Stimulated activated CD8-positive, alpha-beta memory T cell treated with anti-CD3 and anti-CD28 coated beads, Interleukin-15, amount 100 ng/mL, for 4 hours (primary cell): ENCODE data around the gene GREB1L.

Experiments used
- DNase-seq, 2 donors: peaks; one replicate each; pipeline ENCODE4 v3.0.0-alpha.2; 2020; ENCODE audit warnings: low read depth in 2 of 2

GREB1L gene

GRCh38 chr18:21559195-21559594 is 317.2 kb downstream of the GREB1L start:
- no peak for DNase-seq

DNA sequence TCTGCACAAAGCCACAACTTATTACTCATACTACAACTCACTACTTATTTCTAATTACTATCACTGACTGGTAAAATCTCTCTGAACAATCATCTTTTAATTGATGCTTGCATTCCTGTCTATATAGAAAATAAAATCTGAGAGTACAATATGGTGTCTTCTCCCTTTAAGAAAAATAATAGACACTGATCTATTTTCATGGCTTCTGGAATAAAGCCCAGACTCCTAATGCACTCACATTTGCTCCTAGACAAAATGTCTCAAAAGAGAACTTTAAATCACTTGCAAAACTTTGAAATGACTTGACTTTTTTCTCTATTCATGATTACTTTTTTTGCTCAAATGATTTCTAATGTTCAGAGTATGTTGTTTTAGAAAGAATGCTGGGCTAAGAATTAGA is 329.7 kb downstream of the GREB1L start:
- DNase-seq, result no peak
